ENCODE measurements around the gene ZNF618. TPM values are rescaled to one million over a fixed set of nuclear protein-coding genes. Genes with fewer than 3 reads are reported as not detected.

Gene ZNF618
- polyA plus RNA-seq, 3 donors = 0.53 to 1.9 (median 0.78) TPM

DNA sequence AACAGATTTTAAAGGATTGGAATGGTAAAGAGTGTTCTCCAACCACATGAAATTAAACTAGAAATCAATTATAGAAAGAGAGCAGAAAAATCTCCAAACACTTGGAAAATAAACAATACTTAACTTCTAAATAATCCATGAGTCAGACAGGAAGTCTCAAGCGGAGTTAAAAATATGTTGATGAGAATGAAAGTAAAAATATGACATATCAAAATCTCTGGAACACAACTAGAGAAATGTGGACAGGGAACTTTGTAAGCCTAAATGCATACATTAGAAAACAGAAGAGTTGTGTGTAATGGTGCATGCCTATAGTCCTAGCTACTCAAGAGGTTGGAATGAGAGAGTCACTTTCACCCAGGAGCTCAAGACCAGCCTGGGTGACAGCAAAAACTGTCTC, 47.9 kb upstream of the ZNF618 start:
- no peak overlapping the region for H3K4me3 Mint-ChIP-seq
- no peaks in the 10 kb centered on the region for H3K36me3 ChIP-seq (replicated peaks in 1 of 2; ENCODE audit: control insufficient read depth in 1 of 2, insufficient read depth in 2 of 2, low read length in 2 of 2)
- H3K27me3 ChIP-seq (ENCODE audit: control insufficient read depth in 2 of 2, insufficient read depth in 2 of 2, low read length in 2 of 2) = no peaks in the 10 kb centered on the region
- no peaks in the 10 kb centered on the region for H3K79me2 ChIP-seq (ENCODE audit: insufficient read depth, low read length)
- DNase-seq = no peak
- intact Hi-C loops (cut with micrococcal nuclease) = no loop called here
- H2AFZ ChIP-seq (ENCODE audit: insufficient read depth, low read depth, low read length, poor library complexity, severe bottlenecking) = peak overlapping the region; percentile 33
- no peaks in the 10 kb centered on the region for H3K36me3 Mint-ChIP-seq
- H3K4me2 ChIP-seq (replicated peaks; ENCODE audit: extremely low read depth, low read length, poor library complexity, severe bottlenecking) = no peak overlapping the region
- no peak overlapping the region for H3K4me3 ChIP-seq (replicated peaks in 1 of 3; ENCODE audit: low read depth in 2 of 3, low read length in 3 of 3)
- peaks cover 6% of the 10 kb centered on the region for H3K4me1 Mint-ChIP-seq
- no CpG with 5 or more reads among the region's 1 CpG for whole genome bisulfite sequencing (ENCODE audit: insufficient coverage)
- H3K9me3 Mint-ChIP-seq = peaks cover 13 to 30% (median 22%) of the 10 kb centered on the region in 7 donors
- H3K27ac ChIP-seq (ENCODE audit: low read depth in 1 of 2, low read length in 2 of 2) = no peak overlapping the region
- no peaks in the 10 kb centered on the region for H3K27me3 Mint-ChIP-seq (ENCODE audit: low read depth in 3 of 3)
- H3K4me1 ChIP-seq (ENCODE audit: control insufficient read depth in 1 of 2, insufficient read depth in 2 of 2, low read length in 2 of 2) = peaks cover 0 to 6% of the 10 kb centered on the region in 2 donors
- no peak overlapping the region for H3K27ac Mint-ChIP-seq
- H4K20me1 ChIP-seq (ENCODE audit: insufficient read depth, low read length) = no peaks in the 10 kb centered on the region
- H3K9ac ChIP-seq (ENCODE audit: insufficient read depth, low read length, poor library complexity, severe bottlenecking) = no peak overlapping the region
- TF ChIP-seq CTCF (IDR thresholded peaks at IDR 0.05) = no peak
- H3K9me3 ChIP-seq (replicated peaks in 1 of 2; ENCODE audit: control insufficient read depth in 1 of 2, insufficient read depth in 1 of 2, low read length in 2 of 2) = peaks cover 16 to 26% of the 10 kb centered on the region in 2 donors

DNA sequence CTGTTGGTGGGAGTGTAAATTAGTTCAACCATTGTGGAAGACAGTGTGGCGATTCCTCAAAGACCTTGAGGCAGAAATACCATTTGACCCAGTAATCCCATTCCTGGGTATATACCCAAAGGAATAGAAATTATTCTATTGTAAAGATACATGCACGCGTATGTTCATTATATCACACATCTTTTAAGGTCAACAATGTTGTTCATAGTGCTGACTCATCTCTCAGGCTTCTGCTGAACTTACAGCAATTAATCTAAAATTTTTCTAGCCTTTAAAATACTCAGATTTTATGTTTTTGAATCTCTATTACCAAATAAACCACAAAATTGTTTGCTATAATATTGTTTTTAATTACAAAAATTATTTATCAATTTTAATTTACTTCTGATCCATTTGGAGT, 38.8 kb upstream of the ZNF618 start:
- Mint-ChIP-seq H3K9me3 (peaks cover 2 to 11% (median 7%) of the 10 kb centered on the region in 7 donors), H3K27me3 (ENCODE audit: low read depth in 3 of 3) (peaks cover 0 to 2% (median 0%) of the 10 kb centered on the region in 3 donors), H3K36me3 (no peaks in the 10 kb centered on the region), H3K27ac (no peak overlapping the region), H3K4me3 (no peak overlapping the region), H3K4me1 (no peaks in the 10 kb centered on the region)
- peaks cover 3 to 6% of the 10 kb centered on the region in 2 donors for H3K9me3 ChIP-seq (replicated peaks in 1 of 2; ENCODE audit: control insufficient read depth in 1 of 2, insufficient read depth in 1 of 2, low read length in 2 of 2)
- no peak overlapping the region for H3K27ac ChIP-seq (ENCODE audit: low read depth in 1 of 2, low read length in 2 of 2)
- WGBS (ENCODE audit: insufficient coverage) = no CpG with 5 or more reads among the region's 3 CpGs
- no peaks in the 10 kb centered on the region for H3K27me3 ChIP-seq (ENCODE audit: control insufficient read depth in 2 of 2, insufficient read depth in 2 of 2, low read length in 2 of 2)
- H3K4me2 ChIP-seq (replicated peaks; ENCODE audit: extremely low read depth, low read length, poor library complexity, severe bottlenecking) = no peak overlapping the region
- intact Hi-C loops (cut with micrococcal nuclease) = no loop called here
- H3K4me1 ChIP-seq (ENCODE audit: control insufficient read depth in 1 of 2, insufficient read depth in 2 of 2, low read length in 2 of 2) = no peaks in the 10 kb centered on the region
- H3K4me3 ChIP-seq (replicated peaks in 1 of 3; ENCODE audit: low read depth in 2 of 3, low read length in 3 of 3) = no peak overlapping the region
- no peaks in the 10 kb centered on the region for H4K20me1 ChIP-seq (ENCODE audit: insufficient read depth, low read length)
- no peak for DNase-seq
- H3K79me2 ChIP-seq (ENCODE audit: insufficient read depth, low read length) = no peaks in the 10 kb centered on the region
- no peaks in the 10 kb centered on the region for H3K36me3 ChIP-seq (replicated peaks in 1 of 2; ENCODE audit: control insufficient read depth in 1 of 2, insufficient read depth in 2 of 2, low read length in 2 of 2)
- no peak for TF ChIP-seq CTCF (IDR thresholded peaks at IDR 0.05)
- H2AFZ ChIP-seq (ENCODE audit: insufficient read depth, low read depth, low read length, poor library complexity, severe bottlenecking) = no peak overlapping the region
- no peak overlapping the region for H3K9ac ChIP-seq (ENCODE audit: insufficient read depth, low read length, poor library complexity, severe bottlenecking)

Measured in CD14-positive monocyte (primary cell).